Upper lobe of left lung (tissue), 4 donors: ENCODE measurements around the gene MLIP.

Experiments used
- CTCF ChIP-seq, 6 experiments: fragments of 450-650 bp in 4 of 6; fragments of 200-600 bp in 2 of 6; sonication (generic) in 2 of 6; IDR thresholded peaks; one replicate each; pipeline ENCODE4 v1.5.1; 2016 to 2019; ENCODE audit warnings: antibody characterized with exemption in 6 of 6
- EP300 ChIP-seq, 4 donors: sonication (generic); formaldehyde crosslinking; IDR thresholded peaks; one replicate each; pipeline ENCODE4 v1.5.1; 2017; ENCODE audit warnings: antibody characterized with exemption in 4 of 4, control low read depth in 2 of 4
- POLR2A ChIP-seq, 4 donors: fragments of 450-650 bp; IDR thresholded peaks; one replicate each; pipeline ENCODE4 v1.5.1; 2016 to 2017; ENCODE audit warnings: antibody characterized with exemption in 4 of 4, mild to moderate bottlenecking in 2 of 4
- POLR2AphosphoS5 ChIP-seq, 2 donors: sonication (generic); formaldehyde crosslinking; IDR thresholded peaks; one replicate each; pipeline ENCODE4 v1.5.1; 2017; ENCODE audit warnings: antibody characterized with exemption in 2 of 2

- TF ChIP-seq POLR2A (IDR thresholded peaks at IDR 0.05) = no peak
- no peak for TF ChIP-seq CTCF (IDR thresholded peaks at IDR 0.05)
- no peak for TF ChIP-seq POLR2AphosphoS5 (IDR thresholded peaks at IDR 0.05)
- no peak for TF ChIP-seq EP300 (IDR thresholded peaks at IDR 0.05)
Measured at GRCh38 chr6:54134935-54135334, 23.7 kb downstream of the MLIP start.
